Cardiac fibroblast (primary cell): ENCODE results near the gene ZNF444.

ENCODE experiments used
- DNase-seq, 2 donors: peaks; one replicate each; pipeline versions ENCODE4 v3.0.0 to v3.0.0-alpha.2; 2010; ENCODE audit warnings: low read depth in 2 of 2
- H3K4me3 ChIP-seq, 2 donors: replicated peaks in 1 of 2; 1 replicate in 1 of 2; 2 replicates in 1 of 2; pipeline ENCODE4 v1.5.1; 2011; ENCODE audit warnings: low read depth in 2 of 2, low read length in 2 of 2, mild to moderate bottlenecking in 2 of 2, moderate library complexity in 1 of 2
- TF ChIP-seq, protein P1 (sequence below): IDR thresholded peaks from one replicate; pipeline ENCODE4 v1.5.1; 2011; ENCODE audit warnings: low read depth, mild to moderate bottlenecking, low read length, inconsistent platforms

Gene ZNF444

DNA sequence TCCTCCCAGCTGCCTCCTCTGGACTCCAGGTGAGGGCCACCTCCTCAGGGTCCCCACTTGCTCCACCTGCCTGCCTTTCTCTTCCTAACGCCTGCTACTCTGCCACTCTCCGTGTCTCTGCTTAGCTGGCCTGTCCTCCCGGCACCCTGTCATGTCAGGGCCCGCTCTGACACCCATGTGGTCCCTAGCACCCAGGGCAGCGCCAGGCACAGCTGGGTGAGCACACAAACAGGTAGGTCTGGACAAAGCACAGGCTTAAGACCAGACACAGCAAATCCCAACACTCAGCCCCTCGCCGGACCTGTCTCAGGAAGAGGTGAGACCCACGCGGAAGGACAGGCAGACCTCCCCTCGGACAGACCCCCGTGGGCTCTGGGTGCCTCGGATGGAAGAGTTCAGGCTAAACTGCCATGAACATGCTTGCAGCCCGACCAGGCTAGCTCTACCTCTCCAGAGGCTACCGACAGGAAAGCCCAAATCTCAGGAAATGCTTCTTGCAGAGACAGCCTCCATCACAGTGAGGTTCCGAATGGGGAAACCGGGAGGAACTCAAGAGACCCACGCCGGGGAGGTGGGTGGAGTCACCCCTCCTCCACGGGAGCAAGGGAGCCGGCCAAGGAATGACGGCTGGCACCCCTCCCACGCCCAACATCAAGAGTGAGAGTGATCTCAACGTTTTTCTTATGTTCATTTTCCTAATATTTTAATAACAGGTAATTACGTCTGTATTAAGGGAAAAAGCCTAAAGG is 32.5 kb upstream of the ZNF444 start:
- peak overlapping the region in 1 of 2 donors; percentile 16 for H3K4me3 ChIP-seq
- TF ChIP-seq, protein P1, sequence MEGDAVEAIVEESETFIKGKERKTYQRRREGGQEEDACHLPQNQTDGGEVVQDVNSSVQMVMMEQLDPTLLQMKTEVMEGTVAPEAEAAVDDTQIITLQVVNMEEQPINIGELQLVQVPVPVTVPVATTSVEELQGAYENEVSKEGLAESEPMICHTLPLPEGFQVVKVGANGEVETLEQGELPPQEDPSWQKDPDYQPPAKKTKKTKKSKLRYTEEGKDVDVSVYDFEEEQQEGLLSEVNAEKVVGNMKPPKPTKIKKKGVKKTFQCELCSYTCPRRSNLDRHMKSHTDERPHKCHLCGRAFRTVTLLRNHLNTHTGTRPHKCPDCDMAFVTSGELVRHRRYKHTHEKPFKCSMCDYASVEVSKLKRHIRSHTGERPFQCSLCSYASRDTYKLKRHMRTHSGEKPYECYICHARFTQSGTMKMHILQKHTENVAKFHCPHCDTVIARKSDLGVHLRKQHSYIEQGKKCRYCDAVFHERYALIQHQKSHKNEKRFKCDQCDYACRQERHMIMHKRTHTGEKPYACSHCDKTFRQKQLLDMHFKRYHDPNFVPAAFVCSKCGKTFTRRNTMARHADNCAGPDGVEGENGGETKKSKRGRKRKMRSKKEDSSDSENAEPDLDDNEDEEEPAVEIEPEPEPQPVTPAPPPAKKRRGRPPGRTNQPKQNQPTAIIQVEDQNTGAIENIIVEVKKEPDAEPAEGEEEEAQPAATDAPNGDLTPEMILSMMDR = no peak
- peak; percentile 29 to 89 for DNase-seq

DNA sequence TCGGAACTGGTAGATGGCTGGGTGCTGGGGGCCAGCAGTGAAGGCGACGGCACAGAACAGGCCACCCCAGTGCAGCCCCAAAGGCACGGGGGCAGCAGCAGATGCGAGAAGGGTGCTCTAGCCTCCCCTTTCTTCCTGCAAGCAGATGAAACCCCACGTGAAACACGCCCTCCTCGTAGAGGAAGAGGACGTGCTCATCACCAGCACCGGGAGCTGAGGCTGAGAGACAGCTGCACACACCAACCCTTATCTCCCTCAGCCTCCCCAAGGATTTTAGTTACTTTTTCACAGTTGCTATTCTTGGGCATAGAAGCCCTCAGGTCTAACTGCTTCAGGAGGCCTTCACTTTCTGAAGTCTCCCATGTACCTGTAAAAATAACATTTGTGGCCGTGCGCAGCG is 31.9 kb upstream of the ZNF444 start:
- TF ChIP-seq, protein P1 = no peak
- H3K4me3 ChIP-seq = no peak overlapping the region
- DNase-seq = peak; percentile 44 to 47

DNA sequence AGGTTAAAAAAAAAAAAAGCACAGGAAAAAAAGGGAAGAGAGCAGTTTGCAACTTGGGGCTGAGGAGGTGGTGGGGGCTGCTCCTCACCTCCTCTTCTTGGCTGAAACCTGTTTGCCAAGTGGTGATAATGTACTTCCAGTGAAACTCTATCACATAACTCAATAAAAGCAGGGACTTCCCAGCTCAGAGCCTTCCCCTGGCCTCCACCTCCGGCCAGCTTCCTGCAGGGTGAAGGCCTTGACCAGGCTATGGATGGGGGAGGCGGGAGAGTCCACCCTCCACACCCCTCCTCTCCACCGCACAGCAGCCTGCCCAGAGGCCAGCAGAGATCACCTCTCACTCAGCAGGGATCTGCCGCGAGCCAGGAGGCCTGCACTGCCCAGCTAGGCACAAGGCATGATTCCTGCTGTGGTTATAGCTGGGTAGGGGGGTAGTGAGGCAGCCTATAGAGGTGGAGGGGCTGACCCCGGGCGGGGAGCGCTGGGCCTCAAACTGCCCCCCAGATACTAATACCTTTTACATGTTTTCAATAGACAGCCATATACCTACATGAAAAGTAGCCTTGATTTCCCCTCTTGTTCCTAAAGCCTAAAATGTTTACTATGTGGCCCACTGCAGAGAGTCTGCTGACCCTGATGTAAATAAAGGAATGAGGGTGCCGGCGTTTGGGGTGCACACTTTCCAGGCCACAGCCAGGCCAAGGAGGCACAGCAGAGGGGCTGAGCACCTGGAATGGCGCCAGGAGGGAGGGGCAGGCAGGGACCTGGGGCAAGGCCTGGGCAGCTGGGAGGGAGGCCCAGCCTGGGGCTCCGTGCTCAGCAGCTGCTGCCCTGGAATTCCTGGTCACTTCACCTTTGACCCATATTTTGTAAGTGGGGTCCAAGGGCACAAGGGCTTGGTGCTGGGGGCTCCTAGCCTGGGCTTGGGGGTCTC is 30.3 kb upstream of the ZNF444 start:
- H3K4me3 ChIP-seq = no peak overlapping the region
- TF ChIP-seq, protein P1 = no peak
- peak; percentile 37 to 73 for DNase-seq

- TF ChIP-seq, protein P1 = no peak
- no peak for DNase-seq
- H3K4me3 ChIP-seq = no peak overlapping the region
Observed at GRCh38 chr19:56111601-56112312, 29.3 kb upstream of the ZNF444 start.

DNA sequence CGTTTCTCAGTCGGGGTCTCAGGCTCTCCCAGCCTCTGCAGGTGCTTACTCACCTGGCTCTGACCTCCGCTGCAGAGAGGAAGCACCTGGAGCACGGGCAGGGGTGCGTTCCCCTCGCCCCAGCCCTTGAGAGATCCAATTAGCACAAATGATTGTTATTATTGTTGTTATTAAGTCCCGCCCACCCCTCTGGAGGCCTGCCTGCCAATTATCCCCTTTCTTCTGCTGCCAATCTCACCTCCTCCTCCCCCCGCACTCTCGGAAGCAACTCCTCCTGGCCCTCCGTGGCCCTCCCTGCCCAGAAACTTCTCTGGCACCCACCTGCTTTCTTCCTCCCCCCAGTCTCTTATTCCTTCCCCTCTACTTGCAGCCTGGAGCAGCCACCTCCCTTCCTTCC is 28.8 kb upstream of the ZNF444 start:
- TF ChIP-seq, protein P1 = no peak
- DNase-seq = no peak
- no peak overlapping the region for H3K4me3 ChIP-seq

- TF ChIP-seq, protein P1 = no peak
- H3K4me3 ChIP-seq = no peak overlapping the region
- no peak for DNase-seq
Observed at GRCh38 chr19:56113074-56113632, 27.9 kb upstream of the ZNF444 start.
